BE2C (cell line): ENCODE data around the gene CDK5RAP2.
"Not testable (repeated sequence)": the region's sequence is repeated elsewhere in the genome, so short reads cannot be mapped to it uniquely, and the experiment has no call there.

Experiments used
- DNase-seq: peaks from one replicate; pipeline ENCODE4 v3.0.0-alpha.2; 2020
- H3K27me3 ChIP-seq: fragments of 250-450 bp; sonication (Bioruptor Pico); 2 replicates; pipeline ENCODE4 v1.5.1; 2020; ENCODE audit warnings: mild to moderate bottlenecking
- H3K36me3 ChIP-seq: fragments of 250-450 bp; sonication (Bioruptor Pico); 2 replicates; pipeline ENCODE4 v1.5.1; 2020; ENCODE audit warnings: mild to moderate bottlenecking
- H3K4me1 ChIP-seq: fragments of 250-450 bp; sonication (Bioruptor Pico); 2 replicates; pipeline ENCODE4 v1.5.1; 2020
- H3K4me3 ChIP-seq: 2 replicates; pipeline ENCODE4 v1.5.1; 2011; ENCODE audit warnings: low read depth, low read length
- H3K9me3 ChIP-seq: fragments of 250-450 bp; sonication (Bioruptor Pico); 2 replicates; pipeline ENCODE4 v1.5.1; 2020
- CTCF ChIP-seq: IDR thresholded peaks from 2 replicates; pipeline ENCODE4 v1.5.1; 2012; ENCODE audit warnings: mild to moderate bottlenecking, low read depth, low read length

CDK5RAP2 gene

DNA sequence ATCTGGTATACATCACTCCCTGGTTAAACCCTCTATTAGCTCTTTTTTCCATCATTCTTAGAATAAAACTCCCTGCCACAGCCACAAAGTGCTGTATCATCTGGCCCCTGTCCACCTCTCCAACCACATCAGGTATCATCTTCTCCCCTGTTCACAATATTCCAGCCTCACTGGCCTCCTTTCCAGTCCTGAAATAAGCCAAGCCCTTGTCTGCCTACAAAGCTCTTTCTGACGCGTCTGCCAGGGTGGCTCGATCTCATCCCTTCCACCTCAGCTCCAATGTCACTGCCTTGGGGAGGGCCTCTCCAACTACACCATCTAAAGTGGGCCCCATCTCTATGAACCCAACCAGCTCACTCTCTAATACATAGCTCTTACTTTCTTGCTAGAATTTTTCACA, 21.5 kb downstream of the CDK5RAP2 start:
- TF ChIP-seq CTCF, result no peak
- Histone ChIP-seq H3K4me3 (no peak overlapping the region), H3K36me3 (peaks cover 49% of the 10 kb centered on the region), H3K4me1 (no peaks in the 10 kb centered on the region), H3K27me3 (no peaks in the 10 kb centered on the region), H3K9me3 (no peaks in the 10 kb centered on the region)
- no peak for DNase-seq

DNA sequence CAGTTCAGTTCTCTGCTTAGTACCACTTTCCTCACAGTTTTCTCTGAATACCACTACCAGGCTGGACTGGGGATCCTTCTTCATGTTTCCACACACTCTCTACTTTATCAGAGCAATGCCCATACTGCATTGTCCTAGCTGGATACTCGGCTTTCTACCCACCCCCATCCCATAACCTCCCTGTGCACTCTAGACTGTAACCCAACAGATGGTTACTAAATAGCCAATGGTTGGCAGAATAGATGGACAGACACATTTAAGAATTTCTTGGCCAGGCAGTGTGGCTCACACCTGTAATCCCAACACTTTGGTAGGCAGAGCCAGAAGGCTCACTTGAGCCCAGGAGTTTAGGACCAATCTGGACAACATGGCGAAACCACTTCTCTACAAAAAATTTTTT, 22.8 kb downstream of the CDK5RAP2 start:
- Histone ChIP-seq H3K4me3 (no peak overlapping the region), H3K36me3 (peaks cover 42% of the 10 kb centered on the region), H3K27me3 (no peaks in the 10 kb centered on the region), H3K9me3 (no peaks in the 10 kb centered on the region), H3K4me1 (no peaks in the 10 kb centered on the region)
- DNase-seq, result no peak
- no peak for TF ChIP-seq CTCF

- DNase-seq, result no peak
- Histone ChIP-seq H3K4me3 (no peak overlapping the region), H3K9me3 (no peaks in the 10 kb centered on the region), H3K4me1 (no peaks in the 10 kb centered on the region), H3K36me3 (peaks cover 38% of the 10 kb centered on the region), H3K27me3 (no peaks in the 10 kb centered on the region)
- no peak for TF ChIP-seq CTCF
Measured at GRCh38 chr9:120556775-120557174, 23.2 kb downstream of the CDK5RAP2 start.

DNA sequence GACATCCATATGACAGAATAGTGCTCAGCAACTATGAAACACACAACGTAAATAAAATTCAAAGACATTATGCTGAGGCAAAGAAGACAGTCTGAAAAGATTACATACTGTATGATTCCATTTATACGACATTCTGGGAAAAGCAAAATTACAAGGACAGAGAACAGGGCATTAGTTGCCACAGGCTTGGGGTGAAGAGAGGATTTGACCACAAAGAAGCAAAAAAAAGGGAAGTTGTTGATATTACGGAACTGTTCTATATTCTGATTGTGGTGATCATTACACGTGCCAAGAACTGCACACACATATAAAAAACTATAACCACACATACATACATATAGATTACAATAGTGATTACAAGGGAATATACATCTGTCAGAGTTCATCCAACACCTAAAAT, 24.1 kb downstream of the CDK5RAP2 start:
- Histone ChIP-seq H3K36me3 (peaks cover 34% of the 10 kb centered on the region), H3K27me3 (no peaks in the 10 kb centered on the region), H3K4me3 (no peak overlapping the region), H3K9me3 (no peaks in the 10 kb centered on the region), H3K4me1 (no peaks in the 10 kb centered on the region)
- no peak for TF ChIP-seq CTCF
- DNase-seq, result no peak

DNA sequence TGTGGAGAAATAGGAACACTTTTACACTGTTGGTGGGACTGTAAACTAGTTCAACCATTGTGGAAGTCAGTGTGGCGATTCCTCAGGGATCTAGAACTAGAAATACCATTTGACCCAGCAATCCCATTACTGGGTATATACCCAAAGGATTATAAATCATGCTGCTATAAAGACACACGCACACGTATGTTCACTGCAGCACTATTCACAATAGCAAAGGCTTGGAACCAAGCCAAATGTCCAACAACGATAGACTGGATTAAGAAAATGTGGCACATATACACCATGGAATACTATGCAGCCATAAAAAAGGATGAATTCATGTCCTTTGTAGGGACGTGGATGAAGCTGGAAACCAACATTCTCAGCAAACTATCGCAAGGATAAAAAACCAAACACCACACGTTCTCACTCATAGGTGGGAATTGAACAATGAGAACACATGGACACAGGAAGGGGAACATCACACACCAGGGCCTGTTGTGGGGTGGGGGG, 27.7 kb downstream of the CDK5RAP2 start:
- not testable (repeated sequence) for DNase-seq, H3K27me3 ChIP-seq, H3K4me1 ChIP-seq, H3K9me3 ChIP-seq, H3K4me3 ChIP-seq
- peaks cover 55% of the 10 kb centered on the region for H3K36me3 ChIP-seq

GRCh38 chr9:120545701-120546550, 34.0 kb downstream of the CDK5RAP2 start:
- H3K4me1 ChIP-seq, result no peaks in the 10 kb centered on the region
- peaks cover 79% of the 10 kb centered on the region for H3K36me3 ChIP-seq
- TF ChIP-seq CTCF, result no peak
- H3K9me3 ChIP-seq, result no peaks in the 10 kb centered on the region
- H3K27me3 ChIP-seq, result no peaks in the 10 kb centered on the region
- no peak for DNase-seq
- H3K4me3 ChIP-seq, result no peak overlapping the region
